NCI-H146 treated with DMSO at 0.1 percent for 48 hours (cell line): ENCODE data around the gene GUCD1.

Source experiments
- DNase-seq: peaks from one replicate; lab custom pipeline; 2025; ENCODE audit not compliant: unreplicated experiment; lab: John Stamatoyannopoulos, UW

Gene GUCD1

DNA sequence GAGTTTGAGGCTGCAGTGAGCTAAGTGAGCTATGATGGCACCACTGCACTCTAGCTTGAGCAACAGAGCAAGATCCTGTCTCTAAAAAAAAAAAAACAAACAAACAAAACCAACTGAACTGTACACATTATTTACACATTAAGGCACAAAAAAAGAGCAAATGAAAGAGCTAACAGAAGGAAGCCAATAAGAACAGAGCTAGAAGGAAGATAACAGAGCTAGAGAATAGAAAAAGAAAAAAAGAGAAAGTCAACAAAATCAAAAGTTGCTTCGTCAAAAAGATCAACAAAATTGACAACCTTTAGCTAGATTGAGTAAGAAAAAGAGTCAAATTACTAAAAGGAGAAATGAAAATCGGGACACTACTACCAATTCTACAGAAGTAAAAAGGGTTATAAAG, 25.0 kb downstream of the GUCD1 start:
- DNase-seq, result no peak

DNA sequence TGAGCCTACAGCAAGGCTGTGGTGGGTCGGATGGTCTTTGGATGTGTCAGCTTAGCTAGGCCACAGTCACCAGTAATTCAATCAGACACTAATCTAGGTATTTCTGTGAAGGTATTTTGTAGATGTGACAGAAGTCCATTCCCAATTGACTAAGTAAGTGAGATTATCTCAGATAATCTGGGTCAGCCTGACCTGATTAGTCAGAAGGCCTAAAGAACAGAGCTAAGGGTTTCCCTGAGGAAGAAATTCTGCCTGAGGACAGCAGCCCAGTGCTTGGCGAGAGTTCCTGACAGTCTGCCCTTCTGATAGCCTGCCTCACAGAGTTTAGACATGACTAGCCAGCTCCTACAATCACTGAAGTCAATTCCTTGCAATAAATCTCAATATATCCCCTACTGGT, 28.7 kb downstream of the GUCD1 start:
- DNase-seq, result no peak

DNA sequence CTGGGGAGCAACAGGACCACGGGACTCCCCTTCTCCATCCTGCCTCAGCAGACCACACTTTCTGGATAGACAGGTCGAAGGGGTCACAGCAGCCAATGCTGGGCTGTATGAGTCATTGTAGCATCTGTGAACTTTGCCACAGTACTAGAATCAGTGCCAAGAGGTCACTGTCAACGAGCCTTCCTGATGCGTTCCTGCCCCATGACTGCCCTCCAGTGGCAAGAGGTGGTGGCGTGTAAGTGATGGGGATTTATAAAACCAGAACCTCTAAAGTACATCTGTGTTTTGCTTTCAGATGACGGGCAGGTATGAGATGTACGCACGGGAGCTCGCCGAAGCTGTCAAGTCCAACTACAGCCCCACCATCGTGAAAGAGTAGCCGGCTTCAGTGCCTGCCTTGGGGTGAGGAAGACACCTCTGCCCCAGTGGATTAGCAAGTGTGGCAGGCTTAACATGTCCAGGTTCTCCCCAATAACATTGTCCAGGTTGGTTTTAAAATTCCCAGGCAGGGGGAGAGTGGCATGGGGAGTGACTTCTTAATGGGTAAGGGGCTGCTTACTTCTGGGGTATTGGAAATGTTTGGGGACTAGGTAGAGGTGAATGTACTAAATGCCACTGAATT, 29.4 kb downstream of the GUCD1 start:
- DNase-seq, result peak; percentile 53

DNA sequence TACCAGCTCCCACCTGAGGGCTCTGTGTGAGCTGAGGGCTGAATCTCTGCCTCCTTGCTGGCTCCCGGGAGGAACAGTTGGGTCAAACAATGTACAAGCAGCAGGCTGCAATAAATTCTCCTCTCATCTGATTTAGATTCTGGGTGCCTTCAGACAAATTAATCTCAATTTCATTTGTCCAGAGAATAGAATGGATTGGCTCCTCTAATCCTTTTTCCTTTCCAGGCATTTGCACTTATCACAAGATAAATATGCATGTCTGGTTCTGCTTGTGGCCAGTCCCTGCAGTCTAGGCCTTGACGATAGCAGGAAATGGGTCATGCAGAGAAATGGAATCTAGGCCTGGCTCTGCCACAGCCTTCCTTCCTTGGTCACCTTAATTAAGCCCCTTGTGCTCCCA, 31.1 kb downstream of the GUCD1 start:
- no peak for DNase-seq

DNA sequence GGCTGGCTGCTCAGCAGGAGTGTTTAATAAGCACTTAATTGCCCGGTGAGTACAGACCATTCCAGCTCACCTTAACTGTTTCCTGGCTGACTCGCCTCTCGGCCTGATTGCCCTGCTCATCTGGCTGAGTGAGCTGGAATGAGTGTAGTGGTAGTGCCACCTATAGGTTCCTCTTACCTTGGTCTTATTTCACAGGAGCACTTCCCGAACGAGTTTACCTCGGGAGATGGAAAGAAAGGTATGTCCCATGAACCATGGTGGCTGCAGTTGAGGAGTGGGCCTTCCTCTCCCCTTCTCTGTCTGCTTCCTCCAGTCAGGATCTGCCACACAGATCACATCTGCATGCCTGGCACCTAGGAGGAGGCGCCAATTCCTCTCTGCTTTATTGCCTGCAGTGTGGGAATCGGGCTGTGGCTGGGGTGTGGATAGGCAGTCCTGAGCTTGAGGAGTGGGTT, 33.1 kb downstream of the GUCD1 start:
- peak; percentile 83 for DNase-seq

DNA sequence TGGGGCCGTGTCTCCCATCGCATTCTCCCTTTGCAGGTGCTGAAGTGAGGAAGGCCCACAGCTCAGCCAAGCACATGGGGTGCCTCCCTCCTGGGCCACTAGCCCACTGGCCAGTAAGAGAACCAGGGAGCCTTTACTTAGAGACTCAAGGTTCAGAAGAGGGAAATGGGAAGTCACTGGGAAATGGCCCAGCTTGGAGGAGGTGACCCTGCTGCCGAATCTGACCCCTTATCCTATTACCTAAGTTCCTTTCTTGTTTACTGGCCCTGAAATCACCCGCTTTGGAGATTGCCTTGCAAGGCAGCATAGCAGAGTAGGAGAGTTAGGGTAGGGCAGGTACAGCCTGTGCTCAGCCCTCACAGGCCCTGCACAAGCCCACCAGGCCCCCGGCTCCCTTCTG, 35.4 kb downstream of the GUCD1 start:
- no peak for DNase-seq

DNA sequence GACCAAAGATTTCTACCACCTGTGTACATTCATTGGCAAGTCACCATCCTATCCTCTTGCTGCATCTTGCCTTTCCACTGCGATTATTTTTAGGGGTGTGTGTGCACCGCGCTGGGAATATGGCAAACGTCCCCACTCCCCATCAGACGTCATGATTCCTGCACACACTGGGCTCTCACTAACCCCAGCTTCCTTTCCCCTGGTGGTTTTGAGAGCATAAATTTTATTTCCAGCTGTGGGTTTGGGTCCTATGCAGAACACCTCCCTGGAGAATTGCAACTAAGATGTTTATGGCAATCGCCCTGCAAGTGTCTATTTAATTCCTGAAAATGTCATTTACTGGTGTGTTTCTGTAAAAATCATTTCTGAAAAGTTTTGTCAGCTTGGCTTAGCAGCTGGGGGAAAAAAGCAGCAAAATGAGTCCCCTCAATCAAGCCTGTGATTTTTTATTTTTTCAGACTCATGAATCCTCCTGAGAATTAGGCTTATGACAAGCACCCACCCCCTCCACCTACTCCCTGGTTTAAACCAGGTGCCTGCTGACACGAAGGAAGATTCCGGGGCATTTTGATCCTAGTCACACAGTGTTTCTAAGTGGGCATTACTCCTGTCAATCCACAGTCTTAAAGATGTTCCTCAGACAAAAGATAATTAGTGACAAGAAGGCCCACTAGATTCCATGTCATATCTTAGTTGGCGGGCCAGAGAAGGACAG, 36.0 kb downstream of the GUCD1 start:
- DNase-seq, result no peak

DNA sequence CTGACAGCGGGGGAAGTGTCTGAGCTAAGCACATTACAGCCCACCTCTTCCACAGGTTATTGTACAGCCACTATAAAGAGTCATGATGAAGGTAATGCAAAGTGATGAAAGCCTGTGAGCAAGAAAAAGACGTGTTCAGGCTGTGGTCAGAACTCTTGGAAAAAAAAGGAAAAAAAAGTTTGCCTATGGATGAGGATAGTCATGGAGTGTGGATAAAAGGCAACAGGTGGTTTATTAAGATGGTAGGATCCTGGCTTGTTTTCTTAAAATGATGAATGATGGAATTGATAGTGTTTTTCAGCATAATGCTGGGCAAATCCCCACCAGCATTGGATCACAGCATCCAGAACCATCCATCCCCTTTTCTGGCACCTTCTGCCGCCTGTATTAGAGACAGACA, 36.7 kb downstream of the GUCD1 start:
- DNase-seq, result no peak

DNA sequence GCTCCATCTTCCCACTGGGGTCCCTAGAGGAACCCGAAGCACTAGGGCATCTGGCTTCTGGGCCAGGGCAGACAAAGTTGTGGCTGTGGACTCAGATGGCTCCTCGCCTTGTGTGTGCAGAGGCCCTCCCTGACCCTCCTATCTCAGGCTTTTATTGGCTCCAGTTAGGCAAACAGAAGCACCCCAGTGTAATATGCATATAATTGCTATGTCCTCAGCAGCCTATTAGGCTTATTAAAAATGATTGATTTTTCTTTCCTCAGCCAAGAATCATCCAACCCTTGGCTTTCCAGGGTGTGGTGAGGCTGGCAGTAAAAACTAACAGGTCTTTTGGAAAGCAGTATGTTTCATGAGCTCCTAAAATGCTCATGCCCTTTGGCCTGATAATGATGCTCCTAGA, 37.5 kb downstream of the GUCD1 start:
- peak; percentile 76 for DNase-seq

DNA sequence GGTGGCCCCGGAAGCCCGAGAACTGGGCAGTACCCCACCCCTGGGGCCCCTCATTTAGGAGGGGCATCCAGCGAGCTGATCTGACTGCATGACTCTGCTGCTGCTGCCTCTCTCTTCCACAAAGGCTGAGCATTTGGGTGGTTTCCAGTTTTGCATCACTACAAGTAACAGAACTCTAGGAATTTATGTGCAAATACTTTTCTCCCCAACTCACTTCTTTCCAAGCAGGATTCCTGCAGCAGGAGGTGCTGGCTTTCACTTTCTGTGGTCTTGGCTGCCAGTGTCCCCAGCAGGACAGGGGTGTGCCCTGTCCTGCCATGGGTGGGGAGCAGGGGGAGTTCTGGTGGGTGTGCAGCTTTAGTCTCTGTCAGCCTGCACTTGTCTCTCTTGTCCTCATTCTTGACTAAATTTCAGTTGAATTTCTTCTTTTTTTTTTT, 38.6 kb downstream of the GUCD1 start:
- no peak for DNase-seq

DNA sequence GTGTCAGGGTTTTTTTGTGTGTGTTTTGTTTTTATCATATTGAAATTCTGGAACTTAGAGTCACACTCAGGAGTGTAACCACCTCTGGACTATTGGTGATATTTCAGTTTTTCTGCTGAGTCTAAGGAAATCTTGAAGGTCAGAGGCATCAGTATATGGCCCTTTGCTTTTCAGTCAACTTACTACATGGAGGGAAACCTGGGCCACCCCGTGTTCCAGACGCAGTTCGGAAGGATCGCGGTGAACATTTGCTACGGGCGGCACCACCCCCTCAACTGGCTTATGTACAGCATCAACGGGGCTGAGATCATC, 40.0 kb downstream of the GUCD1 start:
- DNase-seq, result no peak

DNA sequence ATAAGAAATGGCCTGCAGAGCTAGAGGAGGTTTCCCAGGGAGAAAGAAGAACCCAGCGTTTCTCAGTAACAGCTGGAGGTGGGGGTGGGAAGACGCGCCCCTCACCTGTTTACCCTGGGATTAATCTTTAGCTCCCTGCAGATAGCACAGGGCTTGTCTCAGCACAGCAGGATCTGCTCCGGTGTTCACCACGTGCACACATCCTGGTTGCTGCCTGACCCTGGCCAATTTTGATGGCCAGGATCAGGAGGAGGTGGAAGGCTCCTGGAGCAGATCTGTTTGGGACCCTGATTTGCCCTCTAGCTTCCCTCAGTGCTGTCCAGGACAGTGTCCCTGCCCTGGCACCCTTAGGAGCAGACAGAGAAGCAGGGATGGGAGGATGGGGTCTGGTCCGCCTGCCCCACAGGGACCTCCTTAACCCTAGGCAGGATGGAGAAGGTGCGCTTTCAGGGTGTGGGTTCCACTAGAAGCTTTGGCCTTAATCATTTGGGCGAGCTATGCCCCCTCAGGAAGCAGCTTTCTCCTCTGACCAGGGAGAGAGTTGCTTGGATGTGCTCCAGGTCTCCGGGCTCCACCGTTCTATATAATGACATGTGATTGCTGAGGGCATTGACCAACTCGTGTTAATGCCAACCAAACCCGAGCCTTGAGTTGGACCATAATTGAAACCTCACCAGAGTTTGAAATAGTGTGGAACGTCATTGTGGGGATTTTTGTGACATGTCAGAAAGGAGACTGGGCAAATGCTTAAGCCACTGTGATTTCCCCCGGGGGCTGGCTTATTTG, 40.5 kb downstream of the GUCD1 start:
- peak; percentile 9 for DNase-seq

DNA sequence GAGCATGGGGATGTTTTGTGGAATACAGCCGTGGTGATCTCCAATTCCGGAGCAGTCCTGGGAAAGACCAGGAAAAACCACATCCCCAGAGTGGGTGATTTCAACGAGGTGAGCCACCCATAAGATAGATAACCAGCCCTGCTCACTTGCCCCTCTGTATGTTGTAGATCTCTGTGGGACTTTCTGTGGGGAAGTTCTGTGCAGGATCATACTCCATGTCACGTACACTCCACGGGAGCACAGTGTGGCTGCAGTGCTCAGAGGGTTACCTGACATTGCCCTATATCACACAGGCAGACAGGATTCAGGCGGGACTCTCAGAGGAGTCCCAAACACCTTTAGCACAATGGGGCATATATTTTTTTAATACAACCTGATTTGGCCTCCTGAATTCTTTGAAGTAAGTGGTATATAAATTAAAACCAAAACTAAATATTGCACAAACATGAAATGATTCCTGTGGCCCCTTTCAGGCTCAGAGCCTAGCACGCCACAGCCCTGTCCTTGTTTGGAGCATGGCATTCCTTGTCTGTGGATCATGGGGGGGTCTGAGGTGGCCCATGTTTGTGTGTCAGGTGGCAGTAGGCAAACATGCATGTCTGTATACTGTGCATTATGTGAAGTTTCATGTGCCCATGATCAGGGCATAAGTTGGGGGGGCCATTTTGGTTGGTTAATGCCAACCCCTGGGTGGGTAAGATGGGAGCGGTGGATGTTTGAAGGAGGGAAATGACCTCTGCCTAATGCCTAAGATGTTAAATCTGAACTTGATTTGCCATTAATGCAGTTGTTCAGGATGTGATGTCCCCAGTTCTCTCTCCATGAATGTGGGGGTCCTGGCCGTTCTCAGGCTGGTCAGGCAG, 41.3 kb downstream of the GUCD1 start:
- no peak for DNase-seq

DNA sequence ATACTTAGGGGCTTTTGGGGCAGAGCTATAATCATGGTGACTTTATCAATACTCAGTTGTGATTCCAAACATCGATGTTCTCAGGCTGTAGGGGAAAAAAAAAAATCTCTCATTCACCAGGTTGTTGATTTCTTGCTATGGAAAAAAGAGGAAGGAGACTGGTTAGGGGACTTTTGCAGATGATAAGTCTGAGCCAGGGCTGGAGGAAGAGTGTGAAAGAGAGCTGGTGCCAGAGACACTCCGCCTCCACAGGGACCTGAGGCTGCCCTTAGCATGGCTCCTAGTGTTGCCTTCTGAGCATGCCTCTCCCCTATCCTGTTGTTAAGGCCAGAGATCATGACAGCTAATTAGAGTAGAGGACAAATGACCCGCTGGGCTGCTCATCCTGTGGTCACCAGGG, 42.9 kb downstream of the GUCD1 start:
- peak; percentile 10 for DNase-seq

DNA sequence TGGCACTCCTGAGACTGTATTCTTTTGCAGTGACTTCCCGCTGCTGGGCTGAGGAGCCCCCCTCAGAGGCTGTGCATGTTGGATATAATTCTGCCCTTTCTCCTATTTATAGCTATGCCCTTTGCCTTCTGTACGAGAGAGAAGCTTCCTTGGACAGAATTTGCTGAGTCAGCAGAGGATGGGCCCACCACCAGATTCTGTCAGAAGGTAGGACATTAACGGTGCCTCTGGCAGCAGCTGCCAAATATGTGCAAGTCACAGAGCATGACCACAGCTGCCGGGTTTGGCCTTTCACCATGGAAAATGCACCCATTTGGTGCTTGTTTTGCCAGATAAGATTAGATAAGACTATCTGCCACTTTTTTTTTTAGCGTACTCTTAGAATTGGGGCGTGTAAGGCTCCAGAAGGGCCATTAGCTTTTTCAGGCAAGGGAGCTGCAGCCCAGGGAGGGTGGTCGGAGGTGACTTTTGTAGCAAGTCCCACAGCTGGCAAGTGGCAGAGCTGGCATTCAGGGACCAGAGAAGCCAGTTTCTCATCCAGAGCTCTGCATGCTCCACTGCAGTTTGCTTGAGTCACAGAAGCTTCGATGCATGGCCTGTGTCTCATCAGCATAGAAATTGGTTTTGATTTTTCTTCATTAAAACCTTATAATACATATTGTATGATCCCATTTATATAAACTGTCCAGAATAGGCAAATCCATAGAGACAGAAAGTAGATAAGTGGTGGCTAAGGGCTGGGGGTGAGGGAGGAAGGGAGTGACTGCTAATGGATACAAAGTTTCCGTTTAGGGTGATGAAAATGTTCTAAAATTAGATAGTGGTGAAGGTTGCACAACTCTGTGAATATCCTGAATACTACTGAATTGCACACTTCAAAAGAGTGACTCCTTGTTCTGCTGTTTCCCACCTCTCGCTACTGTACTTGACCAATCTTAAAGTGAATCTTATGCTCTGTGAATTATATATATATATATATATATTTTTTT, 44.0 kb downstream of the GUCD1 start:
- DNase-seq, result no peak

DNA sequence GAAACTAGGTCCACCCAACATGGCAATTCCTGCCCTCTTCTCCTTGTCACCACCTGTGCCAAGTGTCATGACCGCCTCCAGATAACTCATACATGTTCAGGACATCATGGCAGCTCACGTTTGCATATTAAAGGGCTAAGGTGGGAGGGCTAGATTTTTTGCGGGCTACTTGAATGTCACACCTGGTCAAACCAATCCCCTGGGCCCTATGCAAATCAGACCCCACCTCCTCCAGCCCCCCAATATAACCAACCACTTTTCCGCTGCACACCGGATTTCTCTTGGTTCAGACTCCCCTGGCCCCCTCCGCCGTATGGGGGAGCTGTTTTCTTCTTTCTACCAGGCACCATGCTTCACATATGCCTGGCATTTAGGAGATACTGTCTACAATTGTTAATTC, 47.2 kb downstream of the GUCD1 start:
- no peak for DNase-seq

DNA sequence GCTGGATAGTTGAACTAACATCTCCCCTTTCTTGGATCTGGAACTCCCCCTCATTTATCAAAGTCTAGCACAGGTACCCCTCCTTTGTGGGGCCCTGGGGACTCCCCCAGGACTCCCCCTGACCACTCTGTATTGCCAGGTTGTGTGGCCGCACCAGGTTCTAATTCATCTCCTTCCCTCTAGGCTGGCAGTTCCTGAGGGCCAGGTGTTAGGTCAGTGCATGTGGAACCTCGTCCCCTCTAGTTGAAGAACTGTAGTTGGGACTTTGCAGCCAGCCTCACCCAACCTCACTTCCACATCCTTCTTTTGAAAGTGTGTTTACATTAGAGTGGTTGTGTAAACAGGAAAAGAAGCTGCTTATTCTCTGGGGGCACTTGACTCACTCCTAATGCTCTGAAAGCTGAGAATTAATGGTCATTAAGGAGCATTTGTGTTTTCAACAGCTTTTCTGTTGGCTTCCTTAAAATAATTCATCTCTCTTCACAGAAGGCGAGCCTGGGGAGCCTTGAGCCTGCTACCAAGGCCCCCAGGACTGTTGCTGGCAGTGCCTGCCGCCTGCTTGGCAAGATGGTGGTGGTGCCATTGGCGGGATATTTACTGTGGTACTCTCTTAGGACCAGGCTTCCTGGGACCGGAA, 48.0 kb downstream of the GUCD1 start:
- DNase-seq, result peak; percentile 11

DNA sequence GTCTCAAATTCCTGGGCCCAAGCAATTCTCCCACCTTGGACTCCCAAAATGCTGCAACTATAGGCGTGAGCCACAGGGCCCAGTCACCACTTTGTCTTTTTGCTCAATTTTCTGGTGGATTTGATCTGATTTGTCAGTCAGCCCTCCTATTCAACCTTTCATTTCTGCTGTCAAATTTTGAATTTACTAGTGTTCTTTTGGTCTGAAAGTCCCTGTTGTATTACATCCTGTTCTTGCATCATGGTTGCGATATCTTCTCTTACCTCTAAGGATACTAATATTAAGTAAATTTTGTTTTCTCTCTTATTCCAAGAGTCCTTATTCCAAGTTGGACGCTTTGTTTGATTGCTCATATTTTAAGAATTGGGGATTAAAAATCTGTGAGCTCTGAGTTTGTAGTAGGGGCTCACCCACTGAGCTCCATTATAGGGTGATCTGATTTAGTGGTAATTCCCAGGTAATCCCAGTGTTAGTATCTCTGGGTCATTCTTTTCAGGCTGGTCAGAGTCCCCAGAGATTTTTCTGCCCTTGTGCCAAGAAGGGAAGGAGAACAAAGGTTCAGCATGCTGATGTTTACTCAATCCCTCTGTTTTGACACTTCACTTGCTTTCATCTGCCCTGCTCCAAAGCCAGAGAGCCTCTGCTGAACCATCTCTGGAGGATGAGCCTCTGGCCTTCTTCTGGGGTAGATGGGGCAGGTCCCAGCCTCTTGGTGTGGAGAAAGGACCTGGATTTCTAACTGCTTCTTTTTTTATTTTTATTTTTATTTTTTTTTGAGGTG, 49.8 kb downstream of the GUCD1 start:
- no peak for DNase-seq

DNA sequence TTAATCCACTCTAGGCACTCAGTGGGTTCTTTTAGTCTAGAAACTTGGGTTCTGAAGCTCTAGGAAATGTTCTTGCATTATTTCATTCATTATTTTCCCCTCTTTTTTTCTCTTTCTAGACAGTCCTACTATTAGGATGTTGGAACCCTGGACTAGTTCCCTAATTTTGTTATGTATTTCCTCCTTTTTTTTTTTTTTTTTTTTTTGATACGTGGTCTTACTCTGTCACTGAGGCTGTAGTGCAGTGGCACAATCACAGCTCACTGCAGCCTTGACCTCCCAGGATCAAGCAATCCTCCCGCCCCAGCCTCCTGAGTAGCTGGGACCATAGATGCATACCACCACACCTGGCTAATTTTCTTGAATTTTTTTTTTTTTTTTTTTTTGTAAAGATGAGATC, 50.4 kb downstream of the GUCD1 start:
- DNase-seq, result no peak
